ENCODE results near the gene C19orf81.

GRCh38 chr19:50654882-50655281 lies 5.6 kb downstream of the C19orf81 start:
- TF ChIP-seq POLR2AphosphoS5 (IDR thresholded peaks at IDR 0.05; ENCODE audit: insufficient read depth in 1 of 2, low read depth in 1 of 2): no peak
- TF ChIP-seq POLR2A (IDR thresholded peaks at IDR 0.05): no peak

Measured in vagina (tissue), 2 donors.